ENCODE data around the gene MEIOB. TPM values are rescaled to one million over a fixed set of nuclear protein-coding genes. Genes with fewer than 3 reads are reported as not detected.
A peak's percentile ranks its signal among the peaks of the same experiment; 100 is the strongest.

The MEIOB gene
- total RNA-seq, 1 experiment from 2014 or later, result 1.3 TPM

GRCh38 chr16:1859650-1860049 is 12.3 kb downstream of the MEIOB start:
- peaks cover 74% of the 10 kb centered on the region for H3K27me3 Mint-ChIP-seq (ENCODE audit: low read depth)
- H3K4me3 Mint-ChIP-seq, result no peak overlapping the region
- Histone ChIP-seq H3K14ac (ENCODE audit: insufficient read depth, low read length) (no peak overlapping the region; the same call in 1 of the 2 replicates), H2AFZ (ENCODE audit: low read length) (no peak overlapping the region), H4K20me1 (ENCODE audit: control insufficient read depth, insufficient read depth, insufficient read length) (no peaks in the 10 kb centered on the region), H2BK120ac (ENCODE audit: low read depth, low read length, poor library complexity, severe bottlenecking) (no peak overlapping the region), H4K91ac (ENCODE audit: insufficient read length, low read depth, low read length) (no peak overlapping the region), H3K9me3 (ENCODE audit: control insufficient read depth, low read depth, low read length) (no peaks in the 10 kb centered on the region), H2BK5ac (ENCODE audit: insufficient read length, low read length) (no peak overlapping the region), H3K18ac (ENCODE audit: insufficient read length, low read depth, low read length) (no peak overlapping the region), H3K4me2 (ENCODE audit: insufficient read depth, insufficient read length, low read length) (no peak overlapping the region), H3K79me2 (ENCODE audit: insufficient read depth, low read length) (no peaks in the 10 kb centered on the region), H3K23ac (ENCODE audit: insufficient read length, low read depth, low read length) (no peak overlapping the region), H3K23me2 (ENCODE audit: insufficient read length, low read depth, low read length, poor library complexity, severe bottlenecking) (no peaks in the 10 kb centered on the region), H3K27ac (ENCODE audit: insufficient read length, low read depth, low read length) (no peak overlapping the region), H3K27me3 (ENCODE audit: insufficient read depth, low read length) (no peaks in the 10 kb centered on the region), H4K8ac (replicated peaks; ENCODE audit: insufficient read length, low read depth, low read length) (no peak overlapping the region), H3T11ph (ENCODE audit: low read length) (no peak overlapping the region), H2BK20ac (ENCODE audit: low read depth, low read length, poor library complexity, severe bottlenecking) (no peak overlapping the region), H3K56ac (ENCODE audit: insufficient read length, low read depth, low read length) (no peak overlapping the region), H2AK5ac (ENCODE audit: insufficient read length, low read length) (no peak overlapping the region), H4K5ac (ENCODE audit: insufficient read length, low read depth, low read length) (no peak overlapping the region), H3K4me1 (ENCODE audit: insufficient read depth, low read length) (no peaks in the 10 kb centered on the region), H2BK15ac (ENCODE audit: low read depth, low read length) (no peak overlapping the region), H3K79me1 (ENCODE audit: insufficient read depth, low read depth, low read length, poor library complexity, severe bottlenecking) (no peaks in the 10 kb centered on the region), H2BK12ac (ENCODE audit: insufficient read length, low read depth, low read length) (no peak overlapping the region), H3K9ac (ENCODE audit: extremely low read depth, insufficient read length, low read length) (no peak overlapping the region), H3K4ac (ENCODE audit: low read depth, low read length) (no peak overlapping the region)
- DNase-seq, result peak; percentile 48
- no peaks in the 10 kb centered on the region for H3K4me1 Mint-ChIP-seq
- TF ChIP-seq CTCF (conservative IDR thresholded peaks at IDR 0.05), result no peak
- H3K9me3 Mint-ChIP-seq, result no peaks in the 10 kb centered on the region
- no CpG with 5 or more reads among the region's 8 CpGs for WGBS (ENCODE audit: extremely low coverage, insufficient read length, low lambda C conversion rate)
- H3K36me3 Mint-ChIP-seq (ENCODE audit: insufficient read depth in 1 of 3, low read depth in 3 of 3), result peaks cover 0 to 2% (median 0%) of the 10 kb centered on the region in 3 experiments; a peak in 1 of 7 replicates
- no peak overlapping the region for H3K27ac Mint-ChIP-seq

Data from H9 (cell line).